RPMI8226 (cell line): ENCODE results near the gene PSAP.
A peak's percentile ranks its signal among the peaks of the same experiment; 100 is the strongest.

Experiments
- DNase-seq: peaks from one replicate; pipeline ENCODE4 v3.0.0-alpha.2; 2015

Gene PSAP

DNA sequence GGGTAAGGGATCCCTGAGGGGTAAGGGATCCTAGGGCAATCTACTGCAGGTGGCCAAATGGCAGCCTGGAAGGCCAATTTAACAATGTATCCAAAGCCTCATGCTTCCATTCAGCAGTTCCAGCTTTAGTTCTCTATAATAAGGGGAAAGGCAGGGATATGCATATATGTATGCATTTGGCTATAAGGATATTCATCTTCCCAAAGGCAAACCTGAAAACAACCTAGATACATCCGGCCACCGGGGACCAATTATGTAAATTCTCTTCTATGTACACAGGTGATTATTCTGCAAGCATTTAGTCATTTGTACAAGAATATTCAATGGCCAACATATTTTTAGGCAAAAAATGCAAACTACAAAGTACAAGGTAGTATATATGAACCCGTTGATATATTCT, 26.7 kb downstream of the PSAP start:
- DNase-seq: no peak

DNA sequence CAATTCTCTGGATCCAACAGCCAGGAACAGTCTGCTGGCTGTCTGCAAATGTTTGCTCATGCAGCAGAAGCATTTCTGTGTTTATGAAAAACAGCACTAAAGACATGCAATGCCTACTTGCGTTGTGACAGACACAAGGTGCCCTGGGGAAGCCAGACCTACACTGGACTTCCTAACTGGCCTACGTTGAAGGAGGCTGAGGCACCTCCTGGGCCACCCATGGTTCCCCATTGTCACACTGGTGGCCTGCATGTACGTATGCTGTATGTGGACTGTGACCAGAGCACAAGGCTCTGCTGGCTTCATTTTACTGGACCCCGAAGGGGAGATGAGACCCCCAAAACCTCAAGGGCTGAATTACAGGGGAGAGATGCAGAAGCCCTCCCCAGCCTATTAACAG, 27.7 kb downstream of the PSAP start:
- no peak for DNase-seq

DNA sequence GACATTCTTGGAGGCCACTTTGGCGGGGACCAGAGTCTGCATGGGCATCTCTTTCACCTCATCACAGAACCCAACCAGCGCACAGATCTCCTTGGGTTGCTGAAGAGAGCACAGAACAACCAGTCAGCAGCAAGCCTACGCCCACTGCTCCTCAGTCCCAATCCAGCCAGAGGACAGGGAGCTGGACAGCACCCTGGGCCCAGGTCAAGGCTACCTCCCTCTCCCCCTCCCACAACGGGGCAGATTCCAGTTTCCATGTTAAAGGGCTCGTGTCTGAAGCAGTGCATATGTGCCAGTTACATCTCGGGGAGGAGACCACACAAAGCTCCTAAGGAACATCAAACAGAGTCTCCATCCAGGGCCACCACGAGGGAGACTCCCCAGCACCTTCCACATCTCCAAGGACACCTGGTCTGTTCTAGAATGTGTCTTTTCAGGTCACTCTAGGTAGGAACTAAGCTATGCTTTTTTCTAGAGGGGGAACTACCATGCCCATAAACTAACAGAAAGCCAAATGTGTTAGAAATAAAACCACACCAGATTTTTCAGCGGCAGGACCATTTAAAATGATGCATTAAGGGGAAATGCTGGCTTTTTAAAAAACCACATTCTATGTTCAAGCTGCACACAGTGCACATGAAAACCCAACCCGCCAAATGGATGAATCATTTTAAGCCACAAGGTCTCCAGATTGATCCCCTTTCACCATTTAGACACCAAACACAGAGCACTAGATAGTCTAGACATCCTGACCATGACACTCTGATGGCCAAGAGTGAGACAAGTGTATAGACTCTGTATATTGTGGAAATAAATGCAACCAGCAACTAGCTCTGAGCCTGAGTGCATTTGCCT, 28.9 kb downstream of the PSAP start:
- DNase-seq: no peak

DNA sequence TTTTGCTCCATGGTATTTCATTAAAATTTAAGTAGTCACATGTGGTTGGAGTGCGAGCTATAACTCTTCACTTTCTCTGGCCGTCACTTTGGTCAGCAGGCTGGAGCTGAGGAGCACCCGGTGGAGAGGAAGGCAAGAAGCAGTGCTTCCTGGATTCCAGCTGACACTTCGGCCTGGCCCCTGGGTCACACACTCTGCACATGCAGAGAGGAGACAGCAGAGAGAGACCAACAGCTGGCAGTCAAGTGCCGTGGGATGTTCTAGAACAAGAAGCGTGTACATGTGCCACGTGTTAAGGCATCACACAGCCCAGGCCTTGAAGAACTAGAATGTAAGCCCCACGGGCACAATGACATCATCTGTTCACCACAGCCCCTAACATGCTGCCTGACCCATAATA, 30.1 kb downstream of the PSAP start:
- DNase-seq: no peak

DNA sequence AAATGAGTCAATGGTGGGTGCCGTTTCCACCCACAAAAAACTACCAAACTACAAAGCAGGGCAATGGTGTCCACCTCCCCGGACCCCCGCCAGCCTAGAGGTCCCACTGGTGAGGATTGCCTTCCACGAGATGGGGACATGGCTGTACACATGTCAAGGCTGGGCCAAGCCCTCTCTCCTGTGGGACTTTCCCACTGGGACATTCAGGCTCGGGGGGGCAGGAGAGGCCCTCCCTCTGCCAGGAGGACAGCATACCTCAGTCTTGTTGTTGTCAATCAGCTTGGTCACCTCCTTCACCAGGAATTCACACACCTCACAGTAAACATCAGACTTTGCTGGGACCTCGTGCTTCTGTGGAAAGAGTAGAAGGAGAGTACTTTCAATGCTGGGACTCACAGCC, 31.1 kb downstream of the PSAP start:
- no peak for DNase-seq

DNA sequence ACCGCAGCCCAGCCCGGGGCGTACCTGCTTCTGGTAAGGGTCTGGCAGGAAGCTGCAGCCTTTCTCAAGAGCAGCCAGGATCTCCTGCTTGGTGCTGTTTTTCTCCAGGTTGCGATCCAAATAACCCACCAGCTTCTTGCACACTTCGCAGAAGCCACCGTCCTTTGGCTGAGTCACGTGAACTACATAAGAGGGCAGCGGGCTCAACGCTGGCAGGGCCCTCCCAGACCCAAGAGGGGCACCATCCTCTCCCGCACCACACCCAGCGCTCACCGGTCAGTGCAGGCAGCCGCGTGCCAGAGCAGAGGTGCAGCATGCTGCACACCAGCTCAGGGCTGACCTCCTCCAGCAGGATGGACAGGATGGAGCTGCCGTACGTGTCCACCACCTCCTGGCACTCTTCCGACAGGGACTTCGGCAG, 31.6 kb downstream of the PSAP start:
- no peak for DNase-seq

DNA sequence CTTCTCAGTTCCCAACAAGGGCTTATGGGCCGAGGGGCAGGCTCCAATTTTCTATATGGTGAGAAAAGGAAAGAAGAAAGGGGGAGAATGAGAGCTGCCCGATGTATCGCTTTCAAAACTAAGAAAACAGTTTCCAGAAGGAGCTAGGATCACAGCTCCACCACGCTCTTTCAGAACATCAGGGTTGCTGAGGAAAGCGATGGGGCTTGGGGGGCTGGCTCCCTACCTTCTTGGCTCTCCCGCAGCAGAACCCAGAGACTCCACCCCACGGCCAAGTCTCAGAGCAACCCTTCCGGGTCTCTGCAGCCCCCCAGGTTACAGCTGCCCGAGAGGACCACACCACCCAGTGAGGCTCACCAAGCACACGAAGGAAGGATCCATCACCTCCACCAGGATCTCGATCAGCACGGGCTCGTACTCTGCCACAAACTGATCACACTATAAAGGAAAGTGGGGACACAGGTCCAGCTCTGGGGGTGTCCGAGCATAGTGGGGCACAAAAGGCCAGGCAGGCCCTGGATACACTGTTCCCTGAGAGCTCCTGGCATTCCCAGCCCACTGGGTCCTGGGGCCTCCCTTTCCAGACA, 32.3 kb downstream of the PSAP start:
- no peak for DNase-seq

DNA sequence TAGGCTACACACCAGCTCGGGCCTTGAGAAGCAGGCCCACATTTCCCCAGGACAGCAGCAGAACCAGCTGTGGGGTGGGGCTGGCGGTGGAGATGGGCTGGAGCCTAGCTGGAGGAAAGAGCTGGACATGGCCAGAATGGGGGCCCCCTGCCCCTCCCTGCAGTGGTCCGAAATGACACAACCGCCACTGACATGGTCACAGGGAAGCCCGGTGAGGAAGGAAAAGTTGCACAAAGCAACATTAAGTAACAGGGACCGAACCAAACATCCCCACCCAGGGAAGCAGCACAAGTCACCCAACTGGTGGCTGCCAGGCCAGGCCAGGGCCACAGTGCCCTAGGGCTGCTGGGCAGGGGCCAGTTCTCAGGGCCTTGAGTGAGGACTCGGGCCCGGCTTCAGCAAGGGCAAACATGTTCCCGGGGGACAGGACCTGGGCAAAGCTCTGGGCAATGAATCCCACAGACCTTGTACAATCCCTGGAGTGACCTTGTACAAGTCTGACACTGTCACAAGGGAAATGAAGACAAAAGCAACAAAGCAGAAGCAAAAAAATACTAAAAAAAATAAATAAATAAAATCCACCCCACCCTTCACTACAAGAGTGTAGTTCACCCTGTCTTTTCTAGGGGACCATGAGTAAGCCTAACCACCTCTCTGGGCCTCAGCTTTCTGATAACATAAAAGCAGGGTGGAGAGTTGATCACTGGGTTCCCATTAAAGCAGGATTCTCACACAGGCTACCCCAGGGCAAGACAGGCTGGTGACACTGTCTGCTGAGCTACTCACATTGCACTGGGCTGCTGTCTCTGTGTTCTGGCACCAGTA, 33.0 kb downstream of the PSAP start:
- no peak for DNase-seq

DNA sequence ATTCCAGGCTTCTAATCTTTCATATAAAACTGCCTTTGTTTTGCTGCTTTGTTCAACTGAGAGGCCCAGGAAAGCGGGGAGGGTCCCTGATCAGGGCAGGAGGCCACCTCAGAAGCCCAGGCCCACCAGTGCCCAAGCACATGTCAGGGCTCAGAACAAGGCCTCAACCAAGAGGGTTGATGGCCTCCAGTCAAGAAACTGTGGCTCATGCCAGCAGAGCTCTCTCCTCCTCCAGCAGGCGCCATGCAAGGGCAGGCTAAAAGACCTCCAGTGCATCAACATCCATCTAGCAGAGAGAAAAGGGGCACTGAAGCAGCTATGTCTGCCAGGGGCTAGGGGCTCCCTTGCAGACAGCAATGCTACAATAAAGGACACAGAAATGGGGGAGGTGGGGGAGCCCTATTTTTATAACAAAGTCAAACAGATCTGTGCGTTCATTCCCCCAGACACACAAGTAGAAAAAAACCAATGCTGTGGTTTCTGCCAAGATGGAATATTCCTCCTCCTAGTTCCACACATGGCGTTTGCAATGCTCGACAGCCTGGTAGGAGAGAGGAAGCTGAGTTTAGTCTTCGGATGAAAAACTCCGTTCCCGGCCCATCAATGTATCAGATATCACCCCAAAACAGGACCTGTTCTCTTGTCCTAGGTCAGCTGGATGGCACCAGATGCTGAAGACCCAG, 34.0 kb downstream of the PSAP start:
- no peak for DNase-seq

DNA sequence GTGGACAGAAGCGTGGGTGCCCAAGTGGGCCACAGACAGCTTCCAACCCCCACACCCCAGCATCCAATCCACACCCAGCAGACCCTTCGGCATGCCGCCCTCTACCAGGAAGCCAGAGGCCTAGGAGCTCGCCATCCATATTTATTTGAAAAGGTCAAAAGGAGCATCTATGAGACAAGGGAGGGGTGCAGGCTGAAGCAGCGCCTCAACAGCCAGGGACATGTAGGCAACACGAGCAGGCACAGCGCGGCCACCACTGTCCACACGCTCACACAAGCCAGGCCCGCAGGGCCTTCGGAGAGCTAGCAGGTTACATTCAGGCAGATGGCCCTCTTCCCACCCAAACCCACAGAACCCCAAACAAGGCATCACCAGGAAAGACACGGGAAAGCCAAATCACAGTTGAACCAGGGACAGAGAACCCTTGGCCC, 34.6 kb downstream of the PSAP start:
- no peak for DNase-seq

DNA sequence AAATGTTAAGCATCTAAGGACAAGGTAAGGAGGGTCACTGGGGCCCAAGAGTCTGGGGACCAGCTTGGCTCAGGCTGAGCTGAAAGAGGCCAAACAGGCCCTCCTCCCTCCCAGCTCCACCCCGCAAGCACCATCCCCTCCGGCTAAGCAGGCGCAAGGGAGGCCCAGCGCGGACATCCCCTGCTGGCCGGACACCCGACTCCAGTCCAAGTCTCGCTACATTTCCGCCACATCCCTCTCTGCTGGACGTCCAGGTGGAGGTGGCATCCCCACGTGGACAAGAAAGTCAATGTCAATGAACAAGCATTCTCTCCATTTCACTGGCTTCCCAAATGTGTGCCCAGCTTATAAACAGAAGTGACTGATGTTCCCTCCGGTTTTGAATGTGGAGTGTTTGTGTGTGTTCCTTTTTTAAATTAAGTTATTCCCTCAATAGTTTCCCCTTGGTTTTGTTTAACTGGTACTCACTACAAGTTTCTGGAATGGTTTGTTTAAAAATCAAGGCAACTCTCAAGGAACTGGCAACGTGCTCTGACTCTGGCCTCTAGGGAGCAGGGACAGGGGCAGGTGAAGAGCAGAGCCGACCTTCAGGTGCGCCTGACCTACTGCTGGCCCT, 35.4 kb downstream of the PSAP start:
- DNase-seq: no peak

DNA sequence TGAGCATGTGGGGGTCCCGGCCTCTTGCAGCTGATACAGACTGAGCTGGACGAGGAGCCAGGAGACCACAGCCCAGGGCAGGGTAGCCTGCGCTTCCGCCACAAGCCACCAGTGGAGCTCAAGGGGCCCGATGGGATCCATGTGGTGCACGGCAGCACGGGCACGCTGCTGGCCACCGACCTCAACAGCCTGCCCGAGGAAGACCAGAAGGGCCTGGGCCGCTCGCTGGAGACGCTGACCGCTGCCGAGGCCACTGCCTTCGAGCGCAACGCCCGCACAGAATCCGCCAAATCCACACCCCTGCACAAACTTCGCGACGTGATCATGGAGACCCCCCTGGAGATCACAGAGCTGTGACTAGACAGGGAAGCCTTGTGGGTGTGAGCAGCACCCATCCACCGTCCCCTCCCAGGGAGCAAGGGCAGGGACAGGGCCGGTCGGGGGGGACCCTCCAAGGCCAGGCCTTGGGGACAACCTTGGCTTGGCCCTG, 36.1 kb downstream of the PSAP start:
- no peak for DNase-seq

DNA sequence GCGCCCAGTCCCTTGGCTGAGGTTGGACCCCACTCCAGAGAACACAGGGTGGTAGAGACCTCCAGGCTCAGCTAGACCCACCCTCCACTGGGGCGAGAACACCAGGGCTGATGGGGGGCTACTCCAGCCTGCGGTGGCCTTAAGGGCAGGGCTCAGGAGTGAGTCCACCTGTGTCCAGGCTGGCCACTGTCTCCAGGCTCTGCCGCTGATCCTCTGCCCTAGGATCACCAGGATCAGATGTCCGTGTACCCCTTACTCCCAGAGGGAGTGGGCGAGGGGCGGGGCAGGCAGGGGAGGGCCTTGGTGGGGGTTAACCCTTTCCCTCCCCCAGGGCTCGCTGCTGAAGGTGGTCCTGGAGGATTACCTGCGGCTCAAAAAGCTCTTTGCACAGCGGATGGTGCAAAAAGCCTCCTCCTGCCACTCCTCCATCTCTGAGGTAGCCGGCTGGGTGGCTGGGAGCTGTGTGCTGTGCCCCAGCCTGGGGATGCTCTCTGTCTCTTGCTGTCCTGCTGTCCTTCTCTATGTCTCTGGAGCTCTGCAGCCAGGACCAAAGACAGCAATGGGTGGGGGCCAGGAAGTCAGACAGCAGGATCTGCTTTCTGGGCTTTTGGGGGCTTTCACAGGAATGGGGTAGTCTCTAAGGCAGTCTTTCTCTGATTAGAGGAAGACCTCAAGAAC, 38.0 kb downstream of the PSAP start:
- DNase-seq: no peak

DNA sequence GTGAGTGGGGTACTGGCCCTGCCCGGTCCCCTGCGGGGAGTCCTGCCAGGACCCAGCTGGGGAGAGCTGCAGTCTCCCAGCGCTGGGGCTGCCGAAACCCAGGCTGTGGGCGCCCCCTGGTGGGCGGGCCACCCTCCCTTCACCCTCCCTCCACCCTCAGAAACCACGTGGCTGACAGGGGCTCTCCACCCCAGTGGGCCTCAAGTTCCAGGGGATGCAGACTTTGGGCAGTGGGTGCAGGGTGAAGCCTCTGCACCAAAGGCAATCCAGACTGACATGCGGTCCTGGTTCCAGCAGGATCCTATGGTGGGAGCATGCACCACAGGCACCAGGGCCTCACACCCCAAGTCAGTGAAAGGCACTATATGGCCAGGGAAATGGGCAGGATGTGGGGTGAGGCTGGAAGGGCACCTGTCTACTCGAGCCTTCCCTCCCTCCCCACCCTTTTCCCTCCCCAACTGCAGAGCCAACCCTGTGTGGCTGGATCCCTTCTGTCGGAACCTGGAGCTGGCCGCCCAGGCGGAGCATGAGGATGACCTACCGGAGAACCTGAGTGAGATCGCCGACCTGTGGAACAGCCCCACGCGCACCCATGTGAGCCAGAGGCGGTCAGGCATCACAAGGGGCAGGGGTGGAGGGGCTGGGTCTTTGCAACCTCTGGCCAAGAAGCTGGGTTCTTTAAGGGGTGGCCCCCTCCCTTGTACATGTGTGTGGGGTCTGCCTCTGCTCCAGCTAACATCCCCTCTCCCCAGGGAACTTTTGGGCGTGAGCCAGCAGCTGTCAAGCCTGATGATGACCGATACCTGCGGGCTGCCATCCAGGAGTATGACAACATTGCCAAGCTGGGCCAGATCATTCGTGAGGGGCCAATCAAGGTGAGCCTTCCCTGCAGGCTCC, 38.8 kb downstream of the PSAP start:
- peak; percentile 73 for DNase-seq

DNA sequence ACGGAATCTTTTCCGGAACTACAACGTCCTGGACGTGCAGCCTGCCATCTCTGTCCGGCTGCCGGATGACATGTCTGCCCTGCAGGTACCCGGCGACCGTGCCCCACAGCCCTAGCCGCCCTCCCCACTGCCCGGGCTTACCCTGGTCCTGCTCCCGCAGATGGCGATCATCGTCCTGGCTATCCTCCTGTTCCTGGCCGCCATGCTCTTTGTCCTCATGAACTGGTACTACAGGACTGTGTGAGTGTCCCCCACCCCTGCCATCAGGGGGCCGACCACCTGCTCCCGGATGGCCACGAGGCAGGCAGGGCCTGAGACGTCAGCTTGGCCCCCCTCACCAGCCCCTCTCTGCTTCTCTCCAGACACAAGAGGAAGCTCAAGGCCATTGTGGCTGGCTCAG, 39.7 kb downstream of the PSAP start:
- no peak for DNase-seq

DNA sequence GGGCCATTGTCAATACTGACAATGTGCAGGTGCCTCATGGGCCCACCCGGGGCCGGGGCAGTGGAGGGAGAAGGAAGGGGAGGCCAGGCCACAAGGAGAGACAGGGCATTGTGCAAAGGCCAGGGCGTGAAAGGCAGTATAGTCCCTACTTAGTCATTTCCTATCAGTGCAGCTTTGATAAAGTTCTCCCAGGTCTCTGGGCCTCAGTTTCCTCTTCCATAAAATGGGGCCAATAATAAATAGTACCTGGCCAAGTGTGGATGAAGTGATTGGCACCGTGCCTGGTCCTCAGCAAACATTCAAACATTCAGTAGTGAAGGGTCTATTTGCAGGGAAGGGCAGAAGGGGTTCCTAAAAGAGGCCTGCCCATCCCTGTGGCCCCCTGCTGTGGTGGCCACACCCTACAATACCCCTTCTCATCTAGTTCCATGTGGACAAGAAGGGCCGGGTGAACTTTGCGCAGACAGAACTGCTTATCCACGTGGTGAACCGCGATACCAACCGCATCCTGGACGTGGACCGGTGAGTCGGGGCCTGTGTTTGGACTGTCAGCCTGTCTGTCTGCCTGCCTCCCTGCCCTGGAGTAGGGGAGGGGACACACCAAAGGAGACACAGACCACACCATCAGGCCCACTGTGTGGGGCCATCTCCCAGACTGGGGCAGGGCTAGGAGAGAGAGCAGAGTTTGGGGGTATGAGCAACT, 40.9 kb downstream of the PSAP start:
- no peak for DNase-seq

DNA sequence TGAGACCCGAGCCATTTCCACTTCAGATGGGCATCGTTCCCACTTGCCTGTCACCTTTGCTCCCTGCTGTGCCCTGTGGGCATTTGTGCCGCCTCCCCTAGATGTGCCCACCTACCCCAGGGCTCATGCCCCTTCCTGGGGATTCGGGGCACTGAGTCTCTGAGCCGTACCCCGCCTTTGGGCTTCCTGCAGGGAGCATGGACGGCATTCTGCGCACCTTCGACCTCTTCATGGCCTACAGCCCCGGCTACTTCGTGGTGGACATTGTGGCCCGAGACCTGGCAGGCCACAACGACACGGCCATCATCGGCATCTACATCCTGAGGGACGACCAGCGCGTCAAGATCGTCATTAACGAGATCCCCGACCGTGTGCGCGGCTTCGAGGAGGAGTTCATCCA, 41.4 kb downstream of the PSAP start:
- no peak for DNase-seq

DNA sequence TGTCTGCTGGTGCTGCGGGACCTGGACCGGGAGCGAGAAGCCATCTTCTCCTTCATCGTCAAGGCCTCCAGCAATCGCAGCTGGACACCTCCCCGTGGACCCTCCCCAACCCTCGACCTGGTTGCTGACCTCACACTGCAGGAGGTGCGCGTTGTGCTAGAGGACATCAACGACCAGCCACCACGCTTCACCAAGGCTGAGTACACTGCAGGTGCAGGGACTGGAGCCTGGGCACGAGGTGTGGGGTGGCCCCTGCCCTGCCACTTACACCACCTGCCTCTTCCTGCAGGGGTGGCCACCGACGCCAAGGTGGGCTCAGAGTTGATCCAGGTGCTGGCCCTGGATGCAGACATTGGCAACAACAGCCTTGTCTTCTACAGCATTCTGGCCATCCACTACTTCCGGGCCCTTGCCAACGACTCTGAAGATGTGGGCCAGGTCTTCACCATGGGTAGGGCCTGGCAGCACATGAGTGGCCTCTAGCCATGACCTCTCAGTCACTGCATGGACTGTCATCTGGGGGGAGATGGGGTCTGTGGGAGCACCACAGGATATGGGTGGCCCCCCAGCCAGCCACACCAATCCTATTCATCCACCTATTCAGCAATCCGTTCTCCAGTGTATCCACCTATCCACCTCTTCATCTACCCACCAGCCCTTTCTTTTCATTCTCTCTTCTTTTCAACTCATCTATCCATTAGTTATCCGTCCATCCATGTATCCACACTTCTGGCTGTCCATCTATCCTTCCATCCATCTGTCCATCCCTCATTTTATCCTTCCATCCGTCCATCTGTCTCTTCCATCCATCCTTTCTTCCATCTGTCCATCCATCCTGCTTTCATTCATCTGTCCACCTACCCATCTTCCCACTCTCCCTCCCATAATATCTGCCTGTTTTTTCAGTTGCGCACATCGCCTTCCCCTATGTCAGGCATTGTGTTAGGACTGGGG, 43.2 kb downstream of the PSAP start:
- no peak for DNase-seq
